Measurements from ENCODE around the gene VPS13C. TPM values are rescaled to one million over a fixed set of nuclear protein-coding genes. Genes with fewer than 3 reads are reported as not detected.

Gene VPS13C
- total RNA-seq, 1 experiment from 2014 or later: 18.6 TPM

DNA sequence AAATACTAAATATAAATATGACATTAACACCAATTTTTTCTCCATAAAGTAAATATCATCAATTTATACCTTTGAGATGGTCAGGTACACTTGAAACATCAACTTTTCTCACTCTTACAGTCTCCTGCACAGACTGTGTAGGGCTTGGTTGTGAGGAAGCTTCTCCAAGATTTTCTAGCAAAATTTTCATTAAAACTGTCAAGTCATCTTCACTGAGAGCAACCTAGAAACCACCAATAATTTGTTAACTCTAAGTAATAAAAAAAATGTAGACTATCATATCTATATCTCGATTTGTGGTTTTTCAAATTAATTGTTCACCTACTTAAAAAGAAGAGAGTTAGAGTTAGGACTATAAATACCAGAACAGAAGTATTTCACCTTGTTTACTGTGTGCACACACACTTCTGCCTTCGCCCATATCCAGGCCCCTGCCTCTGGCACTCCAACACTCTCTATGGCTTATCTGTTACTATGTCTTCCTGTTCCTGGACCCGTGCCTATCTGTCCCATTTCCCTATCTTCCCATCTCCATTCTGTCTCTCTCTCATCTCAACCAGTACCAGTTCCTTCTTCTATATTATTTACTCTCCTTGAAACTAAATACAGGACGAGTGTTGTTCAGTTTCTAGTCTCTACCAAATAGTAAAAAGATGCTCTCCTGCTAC, 123.6 kb downstream of the VPS13C start:
- H3K36me3 ChIP-seq (ENCODE audit: control insufficient read depth in 1 of 2, insufficient read depth in 2 of 2, low read length in 2 of 2): no peaks in the 10 kb centered on the region
- ChIA-PET POLR2A (no interaction called here), CTCF (no interaction called here)

DNA sequence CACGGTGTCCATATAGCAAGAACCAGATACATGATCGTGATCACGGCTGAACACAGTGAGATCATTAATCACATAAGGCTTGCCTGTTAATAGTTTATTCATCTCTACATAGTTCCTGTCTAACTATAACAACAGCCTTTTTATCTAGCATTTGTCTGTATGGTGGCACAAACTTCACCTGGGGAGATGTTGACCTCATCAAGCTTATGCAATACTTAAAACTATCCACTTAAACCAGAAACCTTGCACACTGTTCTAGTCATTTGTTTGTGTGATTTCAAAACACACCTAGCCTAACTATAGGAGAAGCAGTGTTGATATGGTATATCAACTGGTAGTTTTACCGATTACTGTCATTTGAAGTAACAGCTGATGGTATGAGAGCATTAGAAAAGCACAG, 124.8 kb downstream of the VPS13C start:
- Histone ChIP-seq H3K9ac (ENCODE audit: low read length) (no peak overlapping the region), H3K4me1 (ENCODE audit: control insufficient read depth in 1 of 2, insufficient read depth in 2 of 2, low read length in 2 of 2) (no peaks in the 10 kb centered on the region), H3K27ac (ENCODE audit: low read depth, low read length) (no peak overlapping the region), H3K9me3 (ENCODE audit: control insufficient read depth in 1 of 2, insufficient read depth in 1 of 2, low read depth in 1 of 2, low read length in 2 of 2) (no peaks in the 10 kb centered on the region), H3K9me2 (ENCODE audit: insufficient read depth) (no peaks in the 10 kb centered on the region), H3K4me2 (ENCODE audit: low read length) (no peak overlapping the region), H3K27me3 (ENCODE audit: insufficient read depth, low read length) (no peaks in the 10 kb centered on the region), H3K4me3 (replicated peaks in 1 of 2; ENCODE audit: low read depth in 1 of 2, low read length in 2 of 2) (no peak overlapping the region), H3K79me2 (ENCODE audit: insufficient read depth, low read length) (no peaks in the 10 kb centered on the region), H3K36me3 (ENCODE audit: control insufficient read depth in 1 of 2, insufficient read depth in 2 of 2, low read length in 2 of 2) (no peaks in the 10 kb centered on the region), H4K20me1 (ENCODE audit: insufficient read depth) (no peaks in the 10 kb centered on the region), H2AFZ (ENCODE audit: low read depth, low read length, poor library complexity, severe bottlenecking) (no peak overlapping the region)
- TF ChIP-seq EZH2 (IDR thresholded peaks at IDR 0.05) (no peak), ELF1 (IDR thresholded peaks at IDR 0.05; ENCODE audit: borderline replicate concordance, low read depth) (no peak), POLR2AphosphoS5 (IDR thresholded peaks at IDR 0.05; ENCODE audit: low read depth, low read length) (no peak), ZFX (IDR thresholded peaks at IDR 0.05) (no peak), SIN3A (IDR thresholded peaks at IDR 0.05; ENCODE audit: low read depth) (no peak), POLR2A (IDR thresholded peaks at IDR 0.05; ENCODE audit: borderline replicate concordance, extremely low read depth, insufficient read depth, insufficient read length) (no peak), FOSL1 (IDR thresholded peaks at IDR 0.05; ENCODE audit: low read depth) (no peak), YY1 (IDR thresholded peaks at IDR 0.05; ENCODE audit: extremely low read depth, insufficient replicate concordance, low read depth, low read length) (no peak), SP1 (IDR thresholded peaks at IDR 0.05; ENCODE audit: low read depth) (no peak), RAD21 (IDR thresholded peaks at IDR 0.05; ENCODE audit: low read depth) (no peak), ZNF274 (IDR thresholded peaks at IDR 0.05; ENCODE audit: low read depth, low read length) (no peak), TCF7L2 (IDR thresholded peaks at IDR 0.05; ENCODE audit: borderline replicate concordance, extremely low read depth, insufficient read depth, insufficient read length) (no peak), EGR1 (IDR thresholded peaks at IDR 0.05; ENCODE audit: low read depth) (no peak), JUND (IDR thresholded peaks at IDR 0.05) (no peak)
- TF ChIP-seq, protein P1, sequence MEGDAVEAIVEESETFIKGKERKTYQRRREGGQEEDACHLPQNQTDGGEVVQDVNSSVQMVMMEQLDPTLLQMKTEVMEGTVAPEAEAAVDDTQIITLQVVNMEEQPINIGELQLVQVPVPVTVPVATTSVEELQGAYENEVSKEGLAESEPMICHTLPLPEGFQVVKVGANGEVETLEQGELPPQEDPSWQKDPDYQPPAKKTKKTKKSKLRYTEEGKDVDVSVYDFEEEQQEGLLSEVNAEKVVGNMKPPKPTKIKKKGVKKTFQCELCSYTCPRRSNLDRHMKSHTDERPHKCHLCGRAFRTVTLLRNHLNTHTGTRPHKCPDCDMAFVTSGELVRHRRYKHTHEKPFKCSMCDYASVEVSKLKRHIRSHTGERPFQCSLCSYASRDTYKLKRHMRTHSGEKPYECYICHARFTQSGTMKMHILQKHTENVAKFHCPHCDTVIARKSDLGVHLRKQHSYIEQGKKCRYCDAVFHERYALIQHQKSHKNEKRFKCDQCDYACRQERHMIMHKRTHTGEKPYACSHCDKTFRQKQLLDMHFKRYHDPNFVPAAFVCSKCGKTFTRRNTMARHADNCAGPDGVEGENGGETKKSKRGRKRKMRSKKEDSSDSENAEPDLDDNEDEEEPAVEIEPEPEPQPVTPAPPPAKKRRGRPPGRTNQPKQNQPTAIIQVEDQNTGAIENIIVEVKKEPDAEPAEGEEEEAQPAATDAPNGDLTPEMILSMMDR (IDR thresholded peaks at IDR 0.05 in 2 of 3, conservative IDR thresholded peaks at IDR 0.05 in 1 of 3; ENCODE audit: borderline replicate concordance in 1 of 3, insufficient read depth in 1 of 3, low read depth in 2 of 3, low read length in 2 of 3): no peak
- TF ChIP-seq, protein P2, sequence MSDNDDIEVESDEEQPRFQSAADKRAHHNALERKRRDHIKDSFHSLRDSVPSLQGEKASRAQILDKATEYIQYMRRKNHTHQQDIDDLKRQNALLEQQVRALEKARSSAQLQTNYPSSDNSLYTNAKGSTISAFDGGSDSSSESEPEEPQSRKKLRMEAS (IDR thresholded peaks at IDR 0.05): no peak
- TF ChIP-seq, protein P3, sequence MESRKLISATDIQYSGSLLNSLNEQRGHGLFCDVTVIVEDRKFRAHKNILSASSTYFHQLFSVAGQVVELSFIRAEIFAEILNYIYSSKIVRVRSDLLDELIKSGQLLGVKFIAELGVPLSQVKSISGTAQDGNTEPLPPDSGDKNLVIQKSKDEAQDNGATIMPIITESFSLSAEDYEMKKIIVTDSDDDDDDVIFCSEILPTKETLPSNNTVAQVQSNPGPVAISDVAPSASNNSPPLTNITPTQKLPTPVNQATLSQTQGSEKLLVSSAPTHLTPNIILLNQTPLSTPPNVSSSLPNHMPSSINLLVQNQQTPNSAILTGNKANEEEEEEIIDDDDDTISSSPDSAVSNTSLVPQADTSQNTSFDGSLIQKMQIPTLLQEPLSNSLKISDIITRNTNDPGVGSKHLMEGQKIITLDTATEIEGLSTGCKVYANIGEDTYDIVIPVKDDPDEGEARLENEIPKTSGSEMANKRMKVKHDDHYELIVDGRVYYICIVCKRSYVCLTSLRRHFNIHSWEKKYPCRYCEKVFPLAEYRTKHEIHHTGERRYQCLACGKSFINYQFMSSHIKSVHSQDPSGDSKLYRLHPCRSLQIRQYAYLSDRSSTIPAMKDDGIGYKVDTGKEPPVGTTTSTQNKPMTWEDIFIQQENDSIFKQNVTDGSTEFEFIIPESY (IDR thresholded peaks at IDR 0.05; ENCODE audit: extremely low read depth, insufficient replicate concordance, low read length): no peak
- RAD21 ChIA-PET (ENCODE audit: low non-redundant PET in 1 of 2, low total read pairs in 2 of 2, uncharacterized antibody in 2 of 2, unreplicated experiment in 2 of 2): no interaction called here
- POLR2A ChIA-PET: no interaction called here
- no TSS peak for BruUV-seq (replicated peaks)
- CTCF ChIA-PET: no interaction called here
- intact Hi-C loops (cut with micrococcal nuclease): no loop called here
- ATAC-seq (no peak), DNase-seq (ENCODE audit: low read depth, low spot score) (no peak)

More for the DNA sequence above, 123.6 kb downstream of the VPS13C start:
- no peak overlapping the region for H3K27ac ChIP-seq (ENCODE audit: low read depth, low read length)
- no peaks in the 10 kb centered on the region for H3K4me1 ChIP-seq (ENCODE audit: control insufficient read depth in 1 of 2, insufficient read depth in 2 of 2, low read length in 2 of 2)
- RAD21 ChIA-PET (ENCODE audit: low non-redundant PET in 1 of 2, low total read pairs in 2 of 2, uncharacterized antibody in 2 of 2, unreplicated experiment in 2 of 2): no interaction called here
- H3K79me2 ChIP-seq (ENCODE audit: insufficient read depth, low read length): no peaks in the 10 kb centered on the region
- no peak overlapping the region for H3K9ac ChIP-seq (ENCODE audit: low read length)
- no peak for TF ChIP-seq POLR2AphosphoS5 (IDR thresholded peaks at IDR 0.05; ENCODE audit: low read depth, low read length)
- no peaks in the 10 kb centered on the region for H3K27me3 ChIP-seq (ENCODE audit: insufficient read depth, low read length)
- no peak overlapping the region for H3K4me3 ChIP-seq (replicated peaks in 1 of 2; ENCODE audit: low read depth in 1 of 2, low read length in 2 of 2)
- no peak overlapping the region for H2AFZ ChIP-seq (ENCODE audit: low read depth, low read length, poor library complexity, severe bottlenecking)
- ATAC-seq: no peak
- H3K9me3 ChIP-seq (ENCODE audit: control insufficient read depth in 1 of 2, insufficient read depth in 1 of 2, low read depth in 1 of 2, low read length in 2 of 2): no peaks in the 10 kb centered on the region
- DNase-seq (ENCODE audit: low read depth, low spot score): no peak
- no peak overlapping the region for H3K4me2 ChIP-seq (ENCODE audit: low read length)
- no peaks in the 10 kb centered on the region for H4K20me1 ChIP-seq (ENCODE audit: insufficient read depth)
- H3K9me2 ChIP-seq (ENCODE audit: insufficient read depth): no peaks in the 10 kb centered on the region
- intact Hi-C loops (cut with micrococcal nuclease): no loop called here
- BruUV-seq (replicated peaks): no TSS peak
